ENCODE measurements around the gene CCDC12.
A peak's percentile ranks its signal among the peaks of the same experiment; 100 is the strongest.

Gene CCDC12

DNA sequence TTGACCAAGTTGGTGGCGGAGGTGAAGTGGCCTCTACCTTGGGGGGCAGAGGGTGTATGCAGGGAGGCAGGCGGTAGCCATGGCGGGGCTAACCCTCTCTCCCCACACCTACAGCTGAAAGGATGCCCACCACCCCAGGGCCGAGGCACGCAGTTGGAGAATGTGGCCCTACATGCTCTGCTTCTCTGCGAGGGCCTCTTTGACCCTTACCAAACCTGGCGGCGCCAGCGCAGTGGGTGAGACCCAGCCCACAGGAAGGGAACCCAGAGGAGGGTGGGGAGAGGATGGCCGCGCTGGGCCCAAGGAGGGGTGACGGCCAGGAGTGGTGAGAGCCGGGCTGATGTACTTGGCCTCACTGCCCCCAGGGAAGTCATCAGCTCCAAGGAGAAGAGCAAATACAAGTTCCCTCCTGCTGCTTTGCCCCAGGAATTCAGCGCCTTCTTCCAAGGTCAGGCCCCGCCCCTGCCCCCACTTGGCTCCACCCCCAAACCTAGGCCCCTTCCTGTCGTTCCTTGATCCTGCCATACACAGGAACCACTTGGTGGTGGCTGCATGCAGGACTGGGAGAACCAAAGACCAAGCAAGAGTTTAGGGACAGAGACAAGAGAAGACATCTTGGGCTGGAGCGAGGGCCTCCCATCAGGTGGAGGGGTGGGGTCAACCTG lies 12.7 kb upstream of the CCDC12 start:
- H3K9me3 ChIP-seq (ENCODE audit: control insufficient read depth in 5 of 5, low read length in 5 of 5) = no peaks in the 10 kb centered on the region
- no peak overlapping the region for H3K4me3 ChIP-seq (ENCODE audit: low read depth in 1 of 5, low read length in 5 of 5)
- H3K4me1 ChIP-seq (ENCODE audit: control insufficient read depth in 5 of 5, insufficient read depth in 5 of 5, low read length in 5 of 5) = peaks cover 4 to 60% (median 27%) of the 10 kb centered on the region in 5 donors
- peaks cover 0 to 46% (median 29%) of the 10 kb centered on the region in 5 donors for H3K36me3 ChIP-seq (ENCODE audit: control insufficient read depth in 5 of 5, insufficient read depth in 5 of 5, low read length in 5 of 5)
- no peaks in the 10 kb centered on the region for H3K27me3 ChIP-seq (ENCODE audit: control insufficient read depth in 5 of 5, insufficient read depth in 4 of 5, low read length in 5 of 5)
- H3K9ac ChIP-seq (ENCODE audit: low read length in 5 of 5) = no peak overlapping the region
- H3K27ac ChIP-seq (ENCODE audit: low read depth, low read length) = no peak overlapping the region

DNA sequence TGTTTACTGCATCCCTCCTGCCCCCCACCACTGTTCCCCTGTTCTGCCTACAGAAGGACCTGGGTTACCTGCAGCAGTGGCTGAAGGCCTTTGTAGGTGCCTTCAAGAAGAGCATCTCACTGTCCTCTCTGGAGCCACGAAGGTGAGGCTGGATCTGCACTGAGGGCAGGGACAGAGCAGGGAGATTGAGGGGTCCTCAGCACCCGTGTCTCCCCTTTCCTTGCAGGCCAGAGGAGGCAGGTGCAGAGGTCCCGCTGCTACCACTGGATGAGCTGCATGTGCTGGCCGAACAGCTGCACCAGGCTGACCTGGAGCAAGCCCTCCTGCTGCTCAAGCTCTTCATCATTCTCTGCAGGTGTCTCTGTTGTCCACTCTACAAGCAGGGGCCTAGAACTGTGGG lies 12.1 kb upstream of the CCDC12 start:
- Histone ChIP-seq H3K27me3 (ENCODE audit: control insufficient read depth in 5 of 5, insufficient read depth in 4 of 5, low read length in 5 of 5) (no peaks in the 10 kb centered on the region), H3K9ac (ENCODE audit: low read length in 5 of 5) (peak overlapping the region in 1 of 5 donors; percentile 23), H3K4me1 (ENCODE audit: control insufficient read depth in 5 of 5, insufficient read depth in 5 of 5, low read length in 5 of 5) (peaks cover 4 to 60% (median 27%) of the 10 kb centered on the region in 5 donors), H3K36me3 (ENCODE audit: control insufficient read depth in 5 of 5, insufficient read depth in 5 of 5, low read length in 5 of 5) (peaks cover 0 to 41% (median 23%) of the 10 kb centered on the region in 5 donors), H3K9me3 (ENCODE audit: control insufficient read depth in 5 of 5, low read length in 5 of 5) (no peaks in the 10 kb centered on the region), H3K4me3 (ENCODE audit: low read depth in 1 of 5, low read length in 5 of 5) (no peak overlapping the region), H3K27ac (ENCODE audit: low read depth, low read length) (no peak overlapping the region)

GRCh38 chr3:46987743-46988401 lies 11.3 kb upstream of the CCDC12 start:
- no peaks in the 10 kb centered on the region for H3K27me3 ChIP-seq (ENCODE audit: control insufficient read depth in 5 of 5, insufficient read depth in 4 of 5, low read length in 5 of 5)
- peak overlapping the region in 1 of 5 donors; percentile 48 for H3K9ac ChIP-seq (ENCODE audit: low read length in 5 of 5)
- H3K9me3 ChIP-seq (ENCODE audit: control insufficient read depth in 5 of 5, low read length in 5 of 5) = no peaks in the 10 kb centered on the region
- peaks cover 4 to 60% (median 27%) of the 10 kb centered on the region in 5 donors for H3K4me1 ChIP-seq (ENCODE audit: control insufficient read depth in 5 of 5, insufficient read depth in 5 of 5, low read length in 5 of 5)
- H3K27ac ChIP-seq (ENCODE audit: low read depth, low read length) = no peak overlapping the region
- H3K36me3 ChIP-seq (ENCODE audit: control insufficient read depth in 5 of 5, insufficient read depth in 5 of 5, low read length in 5 of 5) = peaks cover 0 to 34% (median 21%) of the 10 kb centered on the region in 5 donors
- peak overlapping the region in 2 of 5 donors; percentile 45 to 46 for H3K4me3 ChIP-seq (ENCODE audit: low read depth in 1 of 5, low read length in 5 of 5)

DNA sequence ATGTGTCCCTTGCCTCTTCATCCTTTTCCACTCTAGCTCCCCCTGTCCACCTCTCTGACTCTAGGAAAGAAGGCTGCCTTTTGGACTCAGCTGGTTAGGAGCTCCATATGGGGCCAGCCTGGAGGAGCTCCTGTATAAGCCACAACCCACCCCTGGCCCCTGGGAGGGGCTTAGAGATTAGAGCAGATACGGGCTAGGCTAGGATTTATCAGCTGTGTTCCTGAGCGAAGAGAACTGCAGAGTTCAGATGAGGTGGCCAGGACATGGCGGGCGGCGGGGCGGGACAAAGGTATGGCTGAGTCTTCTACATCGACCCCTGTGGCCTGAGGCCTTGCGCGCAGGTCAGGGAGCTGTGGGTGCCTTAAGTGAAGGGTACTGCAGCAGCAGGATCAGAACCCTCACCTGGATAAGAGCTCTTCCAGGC lies 10.8 kb upstream of the CCDC12 start:
- Histone ChIP-seq H3K36me3 (ENCODE audit: control insufficient read depth in 5 of 5, insufficient read depth in 5 of 5, low read length in 5 of 5) (peaks cover 0 to 28% (median 19%) of the 10 kb centered on the region in 5 donors), H3K27me3 (ENCODE audit: control insufficient read depth in 5 of 5, insufficient read depth in 4 of 5, low read length in 5 of 5) (no peaks in the 10 kb centered on the region), H3K27ac (ENCODE audit: low read depth, low read length) (no peak overlapping the region), H3K9me3 (ENCODE audit: control insufficient read depth in 5 of 5, low read length in 5 of 5) (no peaks in the 10 kb centered on the region), H3K4me1 (ENCODE audit: control insufficient read depth in 5 of 5, insufficient read depth in 5 of 5, low read length in 5 of 5) (peaks cover 4 to 62% (median 27%) of the 10 kb centered on the region in 5 donors), H3K9ac (ENCODE audit: low read length in 5 of 5) (no peak overlapping the region), H3K4me3 (ENCODE audit: low read depth in 1 of 5, low read length in 5 of 5) (peak overlapping the region in 2 of 5 donors; percentile 45 to 46)

DNA sequence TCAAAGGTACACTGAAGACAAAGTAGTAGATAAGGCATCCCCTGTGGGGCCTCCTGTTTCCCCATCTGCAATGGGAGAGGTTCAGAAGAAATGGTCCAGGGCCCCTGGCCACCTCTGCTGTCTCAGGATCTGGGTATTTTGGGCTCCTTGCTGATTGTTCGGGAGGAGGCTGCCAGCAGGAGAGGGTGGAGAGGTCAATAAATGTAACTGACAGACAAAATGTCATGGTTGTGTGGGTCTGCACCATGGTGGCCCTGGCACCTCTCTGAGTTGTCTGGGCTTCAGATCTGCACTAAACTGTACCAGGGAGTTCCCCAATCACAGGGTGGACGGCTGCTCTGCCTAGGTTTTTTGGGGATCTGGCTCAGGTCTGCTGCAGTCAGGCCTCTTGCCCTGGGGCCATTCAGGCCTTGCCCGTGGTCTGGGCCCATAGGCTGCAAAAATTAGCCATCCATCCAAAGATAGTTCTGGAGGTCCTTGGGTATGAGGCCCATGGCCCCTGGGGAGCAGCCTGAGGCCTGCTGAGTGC lies 10.3 kb upstream of the CCDC12 start:
- H3K4me3 ChIP-seq (ENCODE audit: low read depth in 1 of 5, low read length in 5 of 5) = no peak overlapping the region
- no peaks in the 10 kb centered on the region for H3K9me3 ChIP-seq (ENCODE audit: control insufficient read depth in 5 of 5, low read length in 5 of 5)
- no peak overlapping the region for H3K27ac ChIP-seq (ENCODE audit: low read depth, low read length)
- H3K4me1 ChIP-seq (ENCODE audit: control insufficient read depth in 5 of 5, insufficient read depth in 5 of 5, low read length in 5 of 5) = peaks cover 4 to 66% (median 32%) of the 10 kb centered on the region in 5 donors
- peaks cover 0 to 25% (median 18%) of the 10 kb centered on the region in 5 donors for H3K36me3 ChIP-seq (ENCODE audit: control insufficient read depth in 5 of 5, insufficient read depth in 5 of 5, low read length in 5 of 5)
- no peaks in the 10 kb centered on the region for H3K27me3 ChIP-seq (ENCODE audit: control insufficient read depth in 5 of 5, insufficient read depth in 4 of 5, low read length in 5 of 5)
- H3K9ac ChIP-seq (ENCODE audit: low read length in 5 of 5) = no peak overlapping the region

DNA sequence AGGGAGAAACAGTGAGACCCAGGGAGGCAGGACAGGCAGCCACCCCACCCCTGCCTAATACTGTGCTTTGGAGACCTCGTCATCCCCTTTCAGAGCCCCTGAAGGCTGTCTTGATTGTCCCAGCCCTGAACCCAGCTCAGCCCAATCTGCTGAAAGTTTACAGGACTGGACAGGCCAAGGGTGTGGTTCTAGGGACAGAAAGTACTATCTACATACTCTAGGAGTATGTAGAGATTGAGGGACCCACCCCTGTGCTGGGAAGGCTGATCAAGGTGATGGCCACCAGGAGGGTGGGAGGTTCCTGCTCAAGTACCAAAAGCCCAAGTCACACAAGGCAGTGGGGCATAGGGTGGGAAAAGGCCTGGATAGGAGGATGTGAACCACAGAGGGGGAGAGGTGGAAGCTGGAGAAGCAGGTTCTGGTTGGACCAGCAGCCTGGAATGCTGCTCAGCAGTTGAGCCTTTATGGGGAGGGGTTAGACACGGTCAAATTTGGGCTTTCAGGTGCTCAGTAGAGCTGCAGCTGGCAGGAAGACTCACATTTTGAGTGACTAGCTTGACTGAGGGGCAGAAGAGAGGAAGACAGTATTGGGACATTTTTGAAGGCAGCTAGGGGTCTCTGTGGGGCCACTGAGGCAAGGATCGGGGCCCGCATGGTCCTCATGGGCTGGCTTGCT lies 9.6 kb upstream of the CCDC12 start:
- Histone ChIP-seq H3K9me3 (ENCODE audit: control insufficient read depth in 5 of 5, low read length in 5 of 5) (no peaks in the 10 kb centered on the region), H3K9ac (ENCODE audit: low read length in 5 of 5) (no peak overlapping the region), H3K27me3 (ENCODE audit: control insufficient read depth in 5 of 5, insufficient read depth in 4 of 5, low read length in 5 of 5) (no peaks in the 10 kb centered on the region), H3K4me1 (ENCODE audit: control insufficient read depth in 5 of 5, insufficient read depth in 5 of 5, low read length in 5 of 5) (peaks cover 7 to 69% (median 38%) of the 10 kb centered on the region in 5 donors), H3K36me3 (ENCODE audit: control insufficient read depth in 5 of 5, insufficient read depth in 5 of 5, low read length in 5 of 5) (peaks cover 0 to 18% (median 12%) of the 10 kb centered on the region in 5 donors), H3K4me3 (ENCODE audit: low read depth in 1 of 5, low read length in 5 of 5) (no peak overlapping the region), H3K27ac (ENCODE audit: low read depth, low read length) (no peak overlapping the region)

DNA sequence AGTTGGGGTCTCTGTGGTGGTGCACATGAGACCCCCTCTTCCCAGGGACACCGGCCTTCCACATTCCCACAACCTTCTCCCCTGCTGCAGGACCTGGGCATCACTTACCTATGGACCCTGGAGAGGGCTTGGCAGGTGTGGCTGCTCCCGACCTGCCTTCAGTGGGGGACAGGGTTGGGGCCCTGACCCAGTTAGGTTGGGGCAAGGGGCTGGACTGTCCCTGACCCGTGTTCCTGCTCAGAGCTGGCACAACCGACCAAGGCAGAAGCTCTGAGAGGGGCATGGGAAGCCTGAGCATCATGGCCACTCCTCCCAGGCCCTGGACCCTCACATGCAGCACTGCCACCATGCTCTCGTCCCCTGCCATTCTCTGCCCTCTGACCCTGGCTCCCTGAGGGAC lies 9.0 kb upstream of the CCDC12 start:
- no peaks in the 10 kb centered on the region for H3K27me3 ChIP-seq (ENCODE audit: control insufficient read depth in 5 of 5, insufficient read depth in 4 of 5, low read length in 5 of 5)
- H3K4me1 ChIP-seq (ENCODE audit: control insufficient read depth in 5 of 5, insufficient read depth in 5 of 5, low read length in 5 of 5) = peaks cover 7 to 69% (median 42%) of the 10 kb centered on the region in 5 donors
- no peak overlapping the region for H3K4me3 ChIP-seq (ENCODE audit: low read depth in 1 of 5, low read length in 5 of 5)
- no peak overlapping the region for H3K27ac ChIP-seq (ENCODE audit: low read depth, low read length)
- H3K9ac ChIP-seq (ENCODE audit: low read length in 5 of 5) = no peak overlapping the region
- peaks cover 0 to 13% (median 11%) of the 10 kb centered on the region in 5 donors for H3K36me3 ChIP-seq (ENCODE audit: control insufficient read depth in 5 of 5, insufficient read depth in 5 of 5, low read length in 5 of 5)
- H3K9me3 ChIP-seq (ENCODE audit: control insufficient read depth in 5 of 5, low read length in 5 of 5) = no peaks in the 10 kb centered on the region

DNA sequence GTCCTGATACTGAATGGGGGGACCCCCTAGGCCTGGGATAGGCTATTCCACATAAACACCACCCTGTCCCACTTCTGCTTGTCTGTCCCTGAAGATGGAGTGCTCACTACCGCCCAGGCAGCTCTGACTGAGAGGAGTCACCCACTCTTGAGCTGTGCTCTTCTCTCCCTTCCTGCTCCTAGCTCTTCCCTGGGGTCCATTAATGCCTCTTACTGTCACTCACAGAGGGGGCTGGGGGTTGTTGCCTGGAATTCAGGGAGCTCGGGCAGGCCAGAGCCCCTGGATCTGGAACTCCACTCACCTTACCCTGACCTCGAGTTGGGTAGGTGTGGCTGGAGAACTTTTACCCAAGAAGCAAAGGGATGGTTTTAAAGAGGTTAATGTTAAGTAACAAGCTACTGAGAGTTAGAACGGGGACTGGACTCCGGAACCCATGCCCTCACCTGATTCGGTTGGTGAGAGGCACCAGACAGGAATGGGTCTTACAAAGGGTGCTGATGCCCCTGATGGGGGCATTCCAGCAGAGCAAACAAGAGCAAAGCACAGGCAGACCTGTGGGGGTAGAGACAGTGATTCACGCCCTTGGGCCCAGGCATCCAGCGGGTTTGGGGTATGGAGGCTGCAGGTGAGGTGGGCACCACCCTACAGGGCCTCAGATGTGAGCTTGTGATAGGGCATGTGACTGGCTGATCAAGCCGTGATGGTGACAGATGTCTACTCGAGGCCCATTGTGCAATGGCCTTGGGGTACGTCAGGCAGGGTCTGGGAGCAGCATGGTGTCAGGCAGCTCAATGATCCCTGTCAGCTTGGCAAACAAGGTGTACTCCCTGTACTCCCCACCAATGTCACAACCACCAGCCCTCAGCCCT lies 8.3 kb upstream of the CCDC12 start:
- Histone ChIP-seq H3K4me3 (ENCODE audit: low read depth in 1 of 5, low read length in 5 of 5) (no peak overlapping the region), H3K27ac (ENCODE audit: low read depth, low read length) (no peak overlapping the region), H3K9me3 (ENCODE audit: control insufficient read depth in 5 of 5, low read length in 5 of 5) (no peaks in the 10 kb centered on the region), H3K36me3 (ENCODE audit: control insufficient read depth in 5 of 5, insufficient read depth in 5 of 5, low read length in 5 of 5) (peaks cover 0 to 13% (median 9%) of the 10 kb centered on the region in 5 donors), H3K4me1 (ENCODE audit: control insufficient read depth in 5 of 5, insufficient read depth in 5 of 5, low read length in 5 of 5) (peaks cover 7 to 69% (median 43%) of the 10 kb centered on the region in 5 donors), H3K9ac (ENCODE audit: low read length in 5 of 5) (no peak overlapping the region), H3K27me3 (ENCODE audit: control insufficient read depth in 5 of 5, insufficient read depth in 4 of 5, low read length in 5 of 5) (no peaks in the 10 kb centered on the region)

GRCh38 chr3:46982546-46982945 lies 6.0 kb upstream of the CCDC12 start:
- no peak overlapping the region for H3K27ac ChIP-seq (ENCODE audit: low read depth, low read length)
- H3K4me1 ChIP-seq (ENCODE audit: control insufficient read depth in 5 of 5, insufficient read depth in 5 of 5, low read length in 5 of 5) = peaks cover 8 to 61% (median 43%) of the 10 kb centered on the region in 5 donors
- H3K36me3 ChIP-seq (ENCODE audit: control insufficient read depth in 5 of 5, insufficient read depth in 5 of 5, low read length in 5 of 5) = peaks cover 0 to 3% (median 0%) of the 10 kb centered on the region in 5 donors
- H3K27me3 ChIP-seq (ENCODE audit: control insufficient read depth in 5 of 5, insufficient read depth in 4 of 5, low read length in 5 of 5) = no peaks in the 10 kb centered on the region
- H3K4me3 ChIP-seq (ENCODE audit: low read depth in 1 of 5, low read length in 5 of 5) = no peak overlapping the region
- H3K9ac ChIP-seq (ENCODE audit: low read length in 5 of 5) = peak overlapping the region in 1 of 5 donors; percentile 13
- no peaks in the 10 kb centered on the region for H3K9me3 ChIP-seq (ENCODE audit: control insufficient read depth in 5 of 5, low read length in 5 of 5)

Measured in subcutaneous abdominal adipose tissue (tissue), 5 donors.